ENCODE data around the gene CEBPE.

Gene CEBPE

DNA sequence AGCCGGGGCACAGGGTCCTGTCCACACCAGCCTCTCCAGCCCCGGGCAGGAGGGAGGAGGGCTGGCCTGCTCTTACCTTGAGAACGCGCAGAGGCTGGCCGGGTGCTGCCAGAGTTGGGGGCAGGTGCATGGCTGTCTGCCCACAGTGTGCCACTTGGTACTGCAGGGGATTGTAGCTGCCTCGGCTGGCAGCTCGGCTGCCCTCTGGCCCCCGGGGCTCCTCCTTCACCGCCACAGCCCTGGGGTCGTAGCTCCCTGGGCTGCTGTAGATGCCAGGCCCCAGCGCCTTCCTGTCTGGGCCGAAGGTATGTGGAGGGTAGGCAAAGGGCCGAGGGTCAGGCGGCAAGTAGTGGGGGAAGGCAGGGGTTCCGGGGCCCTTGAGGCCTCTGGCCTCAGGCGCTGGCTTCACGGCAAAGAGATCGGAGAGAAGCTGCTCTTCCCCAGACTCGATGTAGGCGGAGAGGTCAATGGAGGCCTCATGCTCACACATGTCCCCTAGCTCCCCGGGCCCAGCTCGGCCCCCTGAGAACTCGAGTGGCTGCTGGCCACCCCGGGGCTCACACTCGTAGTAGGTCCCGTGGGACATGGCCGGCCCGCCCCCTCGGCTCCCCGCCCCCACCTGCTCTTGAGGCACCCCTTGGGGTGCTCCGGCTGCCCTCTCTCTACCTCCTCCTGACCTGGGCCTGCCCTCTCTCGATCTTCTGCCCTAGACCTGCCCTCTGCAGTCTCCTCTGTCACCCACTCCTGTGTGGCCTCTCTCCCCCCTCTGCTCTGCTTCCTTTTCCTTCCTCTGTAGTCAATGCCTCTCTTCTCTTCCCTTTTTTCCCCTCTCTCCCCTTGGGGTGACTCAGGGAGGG, at the start of gene CEBPE:
Gene CEBPE (minus strand): TSS at position 750 of the 857 bp plus-strand sequence. CDS start 164 bp downstream, at position 586.
- DNase-seq (ENCODE audit: low read depth) = no peak

DNA sequence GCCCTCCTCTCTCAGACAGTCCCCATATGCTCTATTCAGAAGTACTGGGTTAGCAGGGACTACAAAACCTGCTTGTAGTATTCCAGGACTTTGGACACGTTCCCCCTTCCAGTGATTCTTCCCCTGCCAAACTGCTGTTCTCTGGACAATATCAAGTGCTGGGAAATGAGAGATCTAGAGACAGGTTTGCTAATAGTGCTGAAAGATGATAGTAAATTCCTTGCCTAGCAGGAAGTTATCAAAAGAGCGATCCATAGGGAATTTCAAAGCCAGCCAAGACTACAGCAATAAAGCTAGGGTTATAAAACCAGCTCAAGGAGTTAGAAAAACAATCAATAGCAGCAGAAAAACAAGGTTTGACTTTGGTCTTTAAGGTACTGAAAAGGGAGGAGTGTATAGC, 49.2 kb upstream of the CEBPE start:
- no peak for DNase-seq (ENCODE audit: low read depth)

DNA sequence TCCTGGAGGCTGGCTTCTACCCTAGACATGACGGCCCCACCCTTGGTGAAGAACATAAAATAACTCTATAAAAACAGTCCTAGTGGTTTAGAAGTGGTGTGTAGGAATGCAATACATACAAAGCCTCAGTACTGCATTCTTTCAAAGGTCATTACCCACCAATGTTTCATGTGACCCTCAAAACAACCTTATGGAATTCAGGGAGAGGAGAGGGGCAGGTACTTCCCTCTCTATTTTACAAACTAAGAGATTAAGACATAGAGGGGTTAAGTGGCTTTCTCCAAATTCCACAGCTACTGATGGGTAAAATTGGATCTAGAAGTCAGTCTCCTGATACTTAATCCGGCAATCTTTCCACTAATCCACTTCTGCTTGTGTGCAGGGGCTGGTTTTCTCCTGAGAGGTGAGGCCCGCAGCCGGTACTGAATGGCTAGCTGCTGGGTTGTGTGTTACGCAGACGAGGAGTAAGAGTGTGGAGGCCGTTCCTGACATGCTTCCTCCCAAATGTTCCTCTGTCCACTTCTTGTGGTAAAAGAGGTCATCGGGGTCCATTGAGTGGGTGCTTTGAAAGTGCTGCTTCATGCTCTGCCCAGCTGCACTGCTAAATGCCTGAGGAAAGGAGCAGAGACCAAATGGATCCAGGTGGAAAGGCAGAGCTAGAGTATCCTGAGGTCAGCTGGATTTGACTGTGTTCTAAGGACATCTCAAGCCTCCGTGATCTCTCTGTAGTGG, 48.2 kb upstream of the CEBPE start:
- no peak for DNase-seq (ENCODE audit: low read depth)

DNA sequence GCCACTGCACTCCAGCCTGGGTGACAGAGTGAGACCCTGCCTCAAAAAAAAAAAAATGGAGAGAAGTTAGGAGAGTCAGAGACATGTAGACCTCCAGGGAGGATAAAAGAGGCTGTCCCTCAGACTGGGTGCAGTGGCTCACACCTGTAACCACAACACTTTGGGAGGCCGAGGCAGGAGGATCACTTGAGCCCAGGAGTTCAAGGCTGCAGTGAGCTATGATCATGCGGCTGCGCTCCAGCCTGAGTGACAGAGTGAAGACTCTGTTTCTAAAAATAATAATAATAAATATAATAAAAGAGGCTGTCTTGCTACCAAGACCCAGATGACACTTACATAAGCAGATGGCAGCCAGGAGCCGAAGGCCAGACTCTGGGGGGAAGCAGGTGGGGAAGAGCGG, 45.9 kb upstream of the CEBPE start:
- no peak for DNase-seq (ENCODE audit: low read depth)

DNA sequence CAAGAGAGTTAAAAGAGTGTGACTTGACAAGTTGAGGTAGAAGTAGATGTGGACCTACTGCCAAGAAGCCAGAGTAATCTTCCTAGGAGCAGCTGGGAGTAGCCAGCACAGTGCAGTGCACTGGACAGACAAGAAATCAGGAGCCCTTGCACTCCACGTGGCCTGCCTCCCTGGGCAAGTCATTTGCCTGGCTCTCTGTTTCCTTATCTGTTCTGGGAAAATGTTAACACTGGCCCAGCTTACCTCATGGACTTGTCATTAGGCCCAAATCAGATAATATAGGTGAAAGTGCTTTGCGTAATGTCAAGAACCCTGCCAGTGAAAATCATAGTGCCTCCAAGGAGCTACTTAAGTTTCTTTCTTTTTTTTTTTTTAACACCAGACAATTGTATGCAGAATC, 45.2 kb upstream of the CEBPE start:
- DNase-seq (ENCODE audit: low read depth) = no peak

DNA sequence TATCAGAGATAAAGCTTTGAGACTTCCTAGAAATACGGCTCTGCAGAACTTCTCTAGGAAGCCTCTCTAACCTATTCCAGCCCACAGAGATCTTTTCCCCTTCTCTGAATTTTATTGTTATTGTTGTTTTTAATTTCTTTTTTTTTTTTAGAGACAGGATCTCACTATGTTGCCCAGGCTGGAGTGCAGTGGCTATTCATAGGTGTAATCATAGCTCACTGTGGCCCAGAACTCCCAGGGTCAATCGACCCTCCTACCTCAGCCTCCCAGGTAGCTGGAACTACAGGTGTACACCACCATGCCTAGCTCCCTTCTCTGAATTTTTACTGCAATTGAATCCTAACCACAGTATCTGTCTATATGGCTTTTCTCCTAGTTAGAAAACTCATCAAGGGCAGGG, 44.8 kb upstream of the CEBPE start:
- DNase-seq (ENCODE audit: low read depth) = no peak

DNA sequence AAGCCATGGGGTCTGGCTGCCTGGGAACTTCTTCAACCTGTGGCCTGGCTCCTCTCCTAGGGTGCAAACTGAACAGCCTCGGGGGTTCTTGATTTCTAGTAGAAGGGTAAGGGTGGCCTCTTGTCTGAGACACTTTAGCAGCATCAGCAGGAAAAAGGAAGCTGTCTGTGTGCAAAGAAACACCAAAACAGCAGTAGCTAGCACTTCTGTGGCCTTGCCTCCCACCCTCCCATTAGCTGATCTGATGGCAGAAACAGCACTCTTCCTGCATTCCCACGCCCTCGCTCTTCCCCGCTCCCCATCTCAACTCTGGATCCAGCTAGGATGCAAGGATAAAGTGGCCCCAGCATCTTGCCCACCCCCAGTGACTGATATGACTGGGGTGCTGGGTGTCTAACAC, 43.7 kb upstream of the CEBPE start:
- no peak for DNase-seq (ENCODE audit: low read depth)

DNA sequence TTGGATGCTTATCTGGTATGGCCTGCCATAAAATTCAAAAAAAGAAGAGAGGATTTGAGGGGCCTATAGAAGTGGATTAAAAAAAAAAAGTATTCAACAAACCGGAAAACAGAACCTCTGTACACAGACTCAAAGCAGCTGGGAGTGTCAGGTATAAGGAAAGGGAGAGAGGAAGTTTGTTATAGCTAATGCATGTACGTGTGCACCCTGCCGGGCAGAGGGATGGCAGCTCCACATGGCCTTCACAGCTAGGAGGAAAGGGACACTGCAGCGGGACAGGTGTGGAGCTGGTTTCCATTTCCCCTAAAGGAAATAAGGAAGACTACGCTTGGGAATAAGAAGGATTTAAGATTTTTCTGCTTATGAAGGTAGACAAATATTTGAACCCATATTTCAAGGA, 43.0 kb upstream of the CEBPE start:
- no peak for DNase-seq (ENCODE audit: low read depth)

DNA sequence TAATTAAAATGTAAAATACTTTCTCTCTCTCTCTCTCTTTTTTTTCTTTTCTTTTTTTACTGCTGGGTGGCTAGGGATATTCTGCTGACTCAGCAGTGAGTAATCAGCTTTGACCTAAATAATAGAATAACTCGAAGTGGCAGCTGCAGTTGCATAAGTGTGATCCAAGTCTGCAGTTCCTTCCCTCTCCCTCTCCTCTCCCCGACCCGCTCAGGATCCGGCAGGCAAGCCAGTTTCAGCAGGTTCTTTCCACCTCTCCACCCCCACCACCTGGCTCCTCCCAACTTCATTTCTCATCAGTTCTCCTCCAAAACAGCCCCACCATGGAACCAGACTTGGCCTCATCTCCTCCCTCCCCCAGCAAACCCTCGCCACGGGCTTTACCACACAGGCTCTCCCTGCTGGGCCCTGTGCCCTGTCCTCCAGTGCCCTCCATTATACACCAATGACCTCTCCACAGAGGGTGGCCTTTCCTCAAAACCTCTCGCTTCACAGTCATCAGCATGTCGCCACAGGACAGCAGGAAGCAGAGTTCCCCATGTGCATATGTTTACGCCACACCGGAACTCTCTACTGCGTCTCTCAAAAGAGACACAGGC, 42.0 kb upstream of the CEBPE start:
- peak; percentile 57 for DNase-seq (ENCODE audit: low read depth)

DNA sequence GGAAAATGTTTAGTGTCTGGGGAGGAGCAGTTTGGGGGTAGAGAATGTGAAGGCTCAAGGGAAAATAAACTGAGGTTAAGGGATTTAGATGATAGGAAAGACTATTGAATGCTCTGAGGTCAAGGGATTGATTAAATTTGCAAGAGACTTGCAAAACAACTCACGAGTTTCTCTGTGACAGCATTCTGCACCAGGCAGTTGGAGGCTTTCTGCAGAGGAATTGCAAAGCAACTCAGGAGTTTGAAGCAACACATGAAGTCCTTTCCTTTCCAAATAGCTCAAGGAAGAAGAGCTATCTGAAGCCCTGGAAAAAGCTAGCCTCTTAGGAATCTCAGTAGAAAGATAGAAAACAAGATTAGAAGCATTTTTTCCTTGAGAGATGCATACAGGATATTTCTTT, 40.5 kb upstream of the CEBPE start:
- no peak for DNase-seq (ENCODE audit: low read depth)

DNA sequence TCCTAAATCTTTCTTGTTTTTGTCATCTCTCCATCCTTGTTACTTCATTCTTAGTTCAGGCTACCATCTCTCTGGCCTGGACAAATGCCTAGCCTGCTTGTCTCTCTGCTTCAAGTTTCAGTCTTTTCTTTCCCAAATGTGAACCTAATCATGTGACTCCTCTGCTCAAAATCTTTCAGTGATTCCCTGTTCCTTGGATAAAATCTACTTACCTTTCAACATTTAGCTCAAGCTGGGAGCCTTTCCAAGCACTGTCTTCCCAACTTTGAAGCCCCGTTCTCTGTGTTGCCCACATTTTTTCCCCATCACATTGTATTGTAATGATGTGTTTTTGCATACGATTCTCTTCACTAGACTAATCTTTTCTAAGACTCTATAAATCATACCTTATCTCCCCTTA, 39.7 kb upstream of the CEBPE start:
- no peak for DNase-seq (ENCODE audit: low read depth)

DNA sequence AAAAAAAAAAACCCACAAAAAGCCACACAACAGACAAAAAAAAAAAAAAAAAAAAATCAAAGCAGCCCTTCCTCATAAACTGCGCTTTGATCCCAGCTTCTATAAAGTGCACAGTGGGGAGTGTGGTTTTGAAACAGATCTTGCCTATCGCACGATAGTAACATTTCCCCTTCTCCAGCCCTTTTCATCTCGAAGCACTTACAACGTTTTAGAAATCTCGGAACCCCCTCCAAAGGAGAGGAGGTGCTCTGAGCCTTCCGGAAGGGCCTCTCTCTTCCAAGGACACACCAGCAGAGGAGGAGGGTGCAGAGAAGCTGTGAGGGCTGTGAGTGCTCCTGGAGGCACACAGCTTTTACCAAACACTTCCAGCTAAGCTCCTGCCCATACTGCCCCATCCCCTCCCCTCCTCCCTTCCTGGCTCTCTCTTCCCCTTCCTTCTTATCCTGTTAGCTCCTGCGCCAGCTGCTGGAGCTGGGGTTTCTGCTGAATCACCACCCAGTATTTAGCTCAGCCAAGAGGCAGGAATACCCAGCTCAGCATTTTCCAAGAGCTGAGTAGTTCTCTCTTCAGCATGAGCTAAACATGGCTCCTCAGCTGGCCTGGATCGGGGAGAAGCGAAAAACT, 36.0 kb upstream of the CEBPE start:
- DNase-seq (ENCODE audit: low read depth) = peak; percentile 87

DNA sequence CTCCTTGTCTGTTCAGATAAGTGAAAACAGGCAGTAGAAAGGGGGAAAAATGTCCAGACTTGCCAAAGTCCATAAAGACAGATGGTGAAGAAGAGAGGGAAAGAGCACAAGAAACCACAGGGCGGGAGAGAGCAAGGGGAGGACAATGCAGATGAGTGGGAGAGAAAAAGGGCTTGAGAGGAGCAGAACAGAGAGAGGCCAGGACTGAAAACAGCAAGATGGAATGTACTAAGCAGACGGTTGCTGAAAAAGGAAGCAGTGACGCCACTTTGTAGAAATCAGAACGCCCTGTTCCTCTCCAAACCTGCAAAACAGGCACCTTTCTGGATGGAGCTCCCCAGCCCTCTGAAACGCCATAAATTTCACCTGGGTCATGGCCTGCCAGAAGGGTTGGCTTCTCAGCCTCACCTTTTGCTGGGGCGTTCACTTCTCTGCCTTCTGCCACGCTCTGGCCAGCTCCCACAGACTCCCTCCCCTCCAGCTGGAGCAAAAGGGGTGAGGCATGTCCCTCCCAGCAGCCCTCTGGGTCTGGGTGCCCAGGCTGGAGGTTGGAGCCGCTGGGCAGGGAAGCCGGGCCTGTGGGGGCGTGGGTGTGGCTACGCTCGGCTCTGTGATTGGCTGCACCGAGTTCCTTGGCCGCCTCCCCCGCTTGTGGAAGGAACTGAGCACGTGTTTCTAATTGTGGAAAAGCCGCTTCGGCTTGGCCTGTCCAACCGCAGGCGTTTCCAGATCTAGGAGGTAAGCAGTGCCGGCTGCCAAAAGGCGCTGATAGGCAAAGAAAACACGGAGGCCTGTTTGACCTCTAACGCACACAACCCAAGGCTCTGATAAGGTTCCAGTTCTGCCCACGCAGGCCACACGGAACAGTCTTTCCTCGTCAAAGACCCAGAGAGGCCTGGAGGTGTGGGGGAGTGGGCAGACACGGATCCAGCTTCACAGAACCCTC, 35.1 kb upstream of the CEBPE start:
- peak; percentile 87 for DNase-seq (ENCODE audit: low read depth)

DNA sequence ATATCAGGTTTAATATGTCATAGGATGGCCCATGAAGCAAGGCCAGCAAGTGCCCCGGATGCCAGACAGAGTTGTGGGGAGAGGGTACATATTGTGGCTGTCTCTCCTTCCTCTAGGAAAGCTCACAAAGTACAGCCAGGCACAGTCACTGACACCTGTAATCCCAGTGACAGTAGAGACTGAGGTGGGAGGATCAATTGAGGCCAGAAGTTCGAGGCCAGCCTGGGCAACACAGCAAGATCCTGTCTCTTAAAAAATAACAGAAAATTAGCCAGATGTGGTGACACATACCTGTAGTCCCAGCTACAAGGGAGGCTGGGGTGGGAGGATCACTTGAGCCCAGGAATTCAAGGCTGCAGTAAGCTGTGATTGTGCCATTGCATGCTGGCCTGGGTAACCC, 32.3 kb upstream of the CEBPE start:
- DNase-seq (ENCODE audit: low read depth) = no peak

DNA sequence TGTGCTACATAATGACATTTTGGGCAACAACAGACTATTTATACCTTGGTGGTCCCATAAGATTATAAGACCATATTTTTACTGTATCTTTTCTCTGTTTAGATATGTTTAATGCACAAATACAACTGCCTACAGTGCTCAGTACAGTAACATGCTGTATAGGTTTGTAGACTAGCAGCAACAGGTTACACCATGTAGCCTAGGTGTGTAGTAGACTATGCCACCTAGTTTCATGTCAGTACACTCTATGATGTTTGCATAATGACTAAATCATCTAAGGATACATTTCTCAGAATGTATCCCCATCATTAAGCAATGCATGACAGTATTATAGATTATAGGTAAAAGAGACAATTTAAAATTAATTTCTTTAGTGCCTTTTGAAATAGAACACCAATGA, 30.7 kb upstream of the CEBPE start:
- no peak for DNase-seq (ENCODE audit: low read depth)

DNA sequence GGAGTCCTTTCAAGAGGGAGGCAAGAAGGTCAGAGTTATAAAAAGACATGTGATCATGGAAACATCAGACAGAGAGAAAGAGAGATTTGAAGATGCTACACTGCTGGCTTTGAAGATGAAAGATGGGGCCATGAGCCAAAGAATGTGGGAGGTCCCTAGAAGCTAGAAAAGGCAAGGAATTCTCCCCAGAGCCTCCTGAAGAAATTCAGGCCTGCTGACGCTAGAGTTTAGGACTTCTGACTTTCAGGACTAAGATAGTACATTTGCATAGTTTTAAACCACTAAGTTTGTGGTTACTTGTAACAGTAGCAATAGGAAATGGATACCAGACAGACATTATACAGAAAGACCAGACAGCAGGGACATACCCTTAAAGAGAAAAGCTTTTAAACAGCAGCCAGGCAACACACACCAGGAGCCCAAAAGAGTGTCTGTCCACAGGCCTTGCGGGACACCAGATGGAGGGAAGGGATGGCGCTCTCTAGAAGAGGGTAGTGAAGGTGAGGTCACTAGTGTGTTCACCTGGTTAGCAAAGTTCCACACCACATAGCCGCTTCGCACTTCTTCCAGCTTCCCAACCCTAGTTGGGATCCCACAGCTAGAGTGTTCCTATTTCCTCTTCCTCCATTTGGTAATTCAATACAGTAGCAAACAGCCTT, 29.7 kb upstream of the CEBPE start:
- no peak for DNase-seq (ENCODE audit: low read depth)

DNA sequence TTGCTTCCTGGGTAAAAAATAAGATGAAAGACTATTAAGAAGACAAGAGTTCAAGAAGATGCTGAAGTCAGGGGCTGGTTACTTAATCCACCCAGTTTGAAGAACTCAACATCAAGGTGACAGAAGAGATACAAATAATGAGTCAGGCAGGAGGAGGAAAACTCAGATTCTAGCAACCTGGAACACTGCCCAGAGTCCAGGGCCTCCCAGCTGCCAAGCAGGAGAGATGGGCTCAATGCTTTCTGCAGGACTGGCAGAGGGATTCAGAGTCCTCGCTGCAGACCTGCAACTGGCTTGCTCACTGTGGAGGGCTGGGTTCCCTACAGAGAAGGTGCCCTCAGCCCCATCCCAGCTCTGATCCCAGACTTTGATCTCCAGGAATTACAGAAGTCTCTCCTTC, 28.6 kb upstream of the CEBPE start:
- DNase-seq (ENCODE audit: low read depth) = no peak

DNA sequence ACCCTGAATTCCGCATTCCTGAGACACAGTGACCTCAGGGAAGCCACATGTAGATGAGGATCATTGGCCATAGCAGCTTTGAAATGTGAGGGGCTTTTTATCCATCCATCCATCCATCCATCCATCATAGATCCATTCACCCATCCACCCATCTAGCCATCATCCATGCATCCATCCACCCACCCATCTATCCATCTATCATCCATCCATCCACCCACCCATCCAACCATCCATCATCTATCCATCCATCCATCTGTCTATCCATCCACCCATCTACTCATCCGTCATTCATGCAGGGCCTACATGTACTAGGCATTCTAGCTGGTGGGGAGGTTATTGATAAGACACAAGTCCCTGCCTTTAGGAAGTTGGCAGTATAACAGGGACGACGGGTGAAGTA, 27.9 kb upstream of the CEBPE start:
- DNase-seq (ENCODE audit: low read depth) = no peak

DNA sequence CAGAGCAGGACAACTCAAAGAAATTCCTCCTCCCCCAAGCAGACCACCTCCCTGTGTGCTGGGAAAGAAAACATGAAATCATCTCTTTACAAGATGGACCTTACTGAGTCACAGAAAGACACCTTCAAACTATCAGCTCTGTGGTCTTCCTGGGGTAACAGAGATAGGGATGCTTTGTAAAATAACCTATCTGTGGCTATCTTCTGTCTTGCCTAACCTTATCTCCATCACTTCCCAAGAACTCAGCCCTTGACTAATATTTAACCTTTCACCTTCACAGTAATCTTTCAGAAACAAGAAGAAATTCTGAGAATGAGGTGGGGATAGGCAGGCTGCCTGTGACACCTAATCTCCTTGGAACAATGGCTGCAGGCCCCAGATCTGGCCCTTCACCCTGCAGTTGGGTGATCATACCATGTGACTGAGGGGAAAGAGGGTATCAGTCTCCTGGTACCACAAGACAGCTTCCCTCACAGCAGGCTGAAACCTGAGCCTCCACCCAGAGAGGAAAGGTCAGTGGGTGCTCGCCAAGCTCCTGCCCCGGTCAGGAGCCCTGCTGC, 27.4 kb upstream of the CEBPE start:
- DNase-seq (ENCODE audit: low read depth) = no peak

DNA sequence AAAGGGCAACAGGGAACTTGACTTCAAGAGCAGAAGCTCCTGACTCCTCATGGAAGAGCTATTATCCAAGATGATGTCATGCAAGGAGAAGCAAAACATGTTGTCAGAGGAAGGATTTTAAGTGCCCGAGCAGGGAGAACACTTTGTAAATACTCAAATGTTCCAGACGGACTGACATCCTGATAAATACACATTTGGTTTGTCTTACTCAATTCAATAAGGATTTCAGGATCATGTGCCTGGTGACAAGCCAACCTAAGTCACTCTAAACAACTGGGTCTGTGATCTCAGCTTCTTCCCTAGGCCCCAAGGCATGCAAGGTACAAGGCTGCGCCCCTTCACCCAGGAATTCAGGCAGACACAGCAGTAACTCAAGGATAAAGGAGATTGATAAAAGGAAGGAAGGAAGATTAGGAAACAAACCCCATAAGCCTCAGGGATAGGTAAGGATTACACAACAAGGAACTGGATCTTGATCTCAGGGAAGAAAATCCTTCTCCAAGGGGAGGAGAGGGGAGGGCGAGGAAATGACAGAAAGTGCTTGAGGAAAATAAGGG, 26.8 kb upstream of the CEBPE start:
- no peak for DNase-seq (ENCODE audit: low read depth)

Measured in fibroblast of the conjunctiva (primary cell).